Stimulated activated memory B cell treated with anti-CD40 and anti-IgM and Interleukin-4, amounts not matched to agents 10 μg/mL and 1 μg/mL and 100 μg/mL, for 72 hours (primary cell): ENCODE results near the gene PTPRJ.
A peak's percentile ranks its signal among the peaks of the same experiment; 100 is the strongest.

Experiments used
- ATAC-seq: fragments of 150-1000 bp; cut with Tn5 transposase; 2 replicates; pipeline ENCODE4 v1.10.0; 2021
- H3K27ac Mint-ChIP-seq: one replicate; pipeline ENCODE4 v1.8.0; 2022; ENCODE audit warnings: mild to moderate bottlenecking, mixed read lengths
- H3K27me3 Mint-ChIP-seq: one replicate; pipeline ENCODE4 v1.8.0; 2022; ENCODE audit warnings: mixed read lengths
- H3K36me3 Mint-ChIP-seq: one replicate; pipeline ENCODE4 v1.8.0; 2022; ENCODE audit warnings: mixed read lengths
- H3K4me1 Mint-ChIP-seq: one replicate; pipeline ENCODE4 v1.8.0; 2022; ENCODE audit warnings: mixed read lengths
- H3K4me3 Mint-ChIP-seq: one replicate; pipeline ENCODE4 v1.8.0; 2022; ENCODE audit warnings: mild to moderate bottlenecking, moderate library complexity, mixed read lengths
- H3K9me3 Mint-ChIP-seq: one replicate; pipeline ENCODE4 v1.8.0; 2022; ENCODE audit warnings: mixed read lengths

Gene PTPRJ

GRCh38 chr11:47983464-47984397, 3.4 kb downstream of the PTPRJ start:
- no peak for ATAC-seq
- Mint-ChIP-seq H3K27ac (peak overlapping the region; percentile 65), H3K36me3 (peaks cover 9% of the 10 kb centered on the region)

GRCh38 chr11:47986219-47986618, 5.9 kb downstream of the PTPRJ start:
- H3K36me3 Mint-ChIP-seq, result peaks cover 9% of the 10 kb centered on the region
- ATAC-seq, result no peak
- peak overlapping the region; percentile 73 for H3K27ac Mint-ChIP-seq
- H3K27me3 Mint-ChIP-seq, result no peaks in the 10 kb centered on the region
- H3K4me1 Mint-ChIP-seq, result peaks cover 71% of the 10 kb centered on the region
- H3K4me3 Mint-ChIP-seq, result no peak overlapping the region
- no peaks in the 10 kb centered on the region for H3K9me3 Mint-ChIP-seq

More at GRCh38 chr11:47983464-47984397, 3.4 kb downstream of the PTPRJ start:
- no peaks in the 10 kb centered on the region for H3K27me3 Mint-ChIP-seq
- peaks cover 57% of the 10 kb centered on the region for H3K4me1 Mint-ChIP-seq
- H3K4me3 Mint-ChIP-seq, result peak overlapping the region; percentile 48
- no peaks in the 10 kb centered on the region for H3K9me3 Mint-ChIP-seq

- Mint-ChIP-seq H3K9me3 (no peaks in the 10 kb centered on the region), H3K27me3 (no peaks in the 10 kb centered on the region), H3K4me1 (peaks cover 74% of the 10 kb centered on the region), H3K4me3 (no peak overlapping the region), H3K27ac (peak overlapping the region; percentile 73), H3K36me3 (peaks cover 9% of the 10 kb centered on the region)
- ATAC-seq, result no peak
Measured at GRCh38 chr11:47986742-47987141, 6.4 kb downstream of the PTPRJ start.

DNA sequence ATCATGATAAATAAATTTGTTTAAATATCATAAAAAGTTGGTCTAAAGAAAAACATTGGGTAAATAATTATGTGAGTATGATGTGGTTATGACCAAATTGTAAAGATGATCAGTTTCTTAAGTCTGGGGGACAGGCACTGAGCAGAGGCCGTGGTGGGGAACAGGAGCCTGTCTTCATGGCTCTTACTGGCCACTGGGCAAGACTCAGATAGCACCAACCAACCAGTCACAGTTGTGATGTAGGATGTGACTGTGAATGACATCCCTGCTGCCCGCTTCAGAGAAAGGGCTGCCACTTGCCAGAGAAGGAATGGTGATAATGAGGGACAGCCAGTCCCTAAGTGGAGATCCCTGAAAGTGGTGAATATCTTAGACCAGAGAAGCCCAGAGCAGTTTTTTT, 7.0 kb downstream of the PTPRJ start:
- H3K36me3 Mint-ChIP-seq, result peaks cover 9% of the 10 kb centered on the region
- H3K27ac Mint-ChIP-seq, result peak overlapping the region; percentile 73
- peaks cover 69% of the 10 kb centered on the region for H3K4me1 Mint-ChIP-seq
- no peaks in the 10 kb centered on the region for H3K9me3 Mint-ChIP-seq
- ATAC-seq, result peak; percentile 78
- H3K27me3 Mint-ChIP-seq, result no peaks in the 10 kb centered on the region
- H3K4me3 Mint-ChIP-seq, result peak overlapping the region; percentile 52

DNA sequence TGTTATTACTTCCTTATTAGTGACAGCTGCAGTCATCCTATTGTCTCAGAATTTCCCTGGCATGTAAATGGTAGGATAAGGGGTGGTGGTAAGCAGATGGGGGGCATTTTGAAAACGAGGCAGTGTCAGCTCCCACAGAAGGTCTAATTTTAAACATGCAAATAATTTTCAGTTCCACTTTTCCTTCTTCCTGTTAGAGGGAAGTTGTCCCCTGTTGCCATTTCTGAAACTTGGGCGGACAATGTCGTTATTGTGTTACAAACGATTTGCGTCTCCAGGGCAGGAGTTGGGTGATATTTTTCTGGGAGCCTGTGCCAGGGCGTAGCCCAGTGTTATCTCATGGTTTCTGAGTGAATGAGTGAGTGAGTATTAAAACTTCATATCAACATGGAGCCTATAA, 7.4 kb downstream of the PTPRJ start:
- H3K27ac Mint-ChIP-seq, result peak overlapping the region; percentile 73
- H3K4me3 Mint-ChIP-seq, result peak overlapping the region; percentile 52
- H3K27me3 Mint-ChIP-seq, result no peaks in the 10 kb centered on the region
- H3K36me3 Mint-ChIP-seq, result peaks cover 7% of the 10 kb centered on the region
- peak; percentile 31 for ATAC-seq
- no peaks in the 10 kb centered on the region for H3K9me3 Mint-ChIP-seq
- H3K4me1 Mint-ChIP-seq, result peaks cover 70% of the 10 kb centered on the region

DNA sequence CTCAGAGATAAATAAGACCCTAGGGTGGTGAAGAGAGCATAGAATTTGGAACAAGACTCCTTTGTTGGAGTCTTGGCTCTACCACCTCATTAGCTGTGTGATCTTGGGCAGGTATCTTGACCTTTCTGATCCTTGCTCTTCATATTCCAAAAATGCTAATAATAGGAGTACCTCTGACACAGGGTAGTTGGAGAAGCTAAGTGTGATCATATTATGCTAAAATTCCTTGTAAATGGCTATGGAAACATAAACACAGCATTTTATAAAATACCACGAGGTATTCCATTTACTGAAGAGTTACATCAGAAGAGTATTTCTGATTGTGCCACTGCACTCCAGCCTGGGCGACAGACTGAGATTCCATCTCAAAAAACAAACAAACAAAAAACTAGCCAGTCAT, 9.4 kb downstream of the PTPRJ start:
- Mint-ChIP-seq H3K4me1 (peaks cover 58% of the 10 kb centered on the region), H3K9me3 (no peaks in the 10 kb centered on the region), H3K27me3 (no peaks in the 10 kb centered on the region), H3K27ac (peak overlapping the region; percentile 87), H3K36me3 (no peaks in the 10 kb centered on the region), H3K4me3 (no peak overlapping the region)
- ATAC-seq, result no peak

DNA sequence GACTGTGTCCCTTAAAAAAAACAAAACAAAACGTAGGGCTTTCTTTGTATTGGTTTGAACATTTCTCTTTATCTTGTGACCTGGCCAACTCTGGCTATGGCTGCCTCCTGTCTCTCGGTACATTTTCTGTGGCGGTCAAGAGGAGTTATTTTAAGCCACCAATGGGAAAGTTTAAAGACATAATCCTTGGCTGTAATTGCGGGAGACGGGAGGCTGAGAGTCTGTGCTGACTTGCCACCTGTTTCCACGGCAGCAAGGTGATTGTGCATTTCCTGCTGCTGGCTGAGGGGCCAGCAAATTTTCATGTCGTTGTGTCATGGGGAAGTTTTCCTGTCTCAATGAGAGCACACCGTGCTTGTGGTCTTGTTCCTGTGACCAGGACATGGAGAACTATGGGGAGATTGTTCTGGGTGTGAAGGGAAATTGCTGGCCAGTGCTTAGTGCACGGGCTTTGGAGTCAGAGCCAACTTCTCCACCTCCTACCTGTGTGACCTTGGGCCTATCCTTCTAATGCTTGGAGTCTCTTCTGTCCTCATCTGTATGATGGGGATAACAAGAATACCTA, 11.0 kb downstream of the PTPRJ start:
- Mint-ChIP-seq H3K27me3 (no peaks in the 10 kb centered on the region), H3K36me3 (no peaks in the 10 kb centered on the region), H3K4me3 (peak overlapping the region; percentile 60), H3K9me3 (no peaks in the 10 kb centered on the region), H3K4me1 (peaks cover 66% of the 10 kb centered on the region), H3K27ac (peak overlapping the region; percentile 87)
- ATAC-seq, result no peak

DNA sequence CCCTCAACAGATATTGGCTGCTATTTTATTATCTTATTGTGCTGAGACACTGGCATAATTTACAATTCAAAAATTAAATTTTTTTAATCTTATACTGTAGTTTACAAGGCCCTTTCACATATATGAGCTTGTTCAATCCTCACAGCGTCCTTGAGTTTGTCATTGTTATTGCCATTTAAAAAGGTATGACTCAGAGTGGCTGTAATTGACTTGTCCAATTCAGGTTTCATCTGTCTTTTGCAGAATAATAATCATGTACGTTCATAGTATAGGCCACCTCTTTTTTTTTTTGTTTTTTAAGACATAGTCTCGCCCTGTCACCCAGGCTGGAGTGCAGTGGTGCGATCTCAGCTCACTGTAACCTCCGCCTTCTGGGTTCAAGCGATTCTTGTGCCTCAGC, 11.5 kb downstream of the PTPRJ start:
- Mint-ChIP-seq H3K36me3 (no peaks in the 10 kb centered on the region), H3K9me3 (no peaks in the 10 kb centered on the region), H3K27ac (peak overlapping the region; percentile 87), H3K4me3 (no peak overlapping the region), H3K27me3 (no peaks in the 10 kb centered on the region), H3K4me1 (peaks cover 66% of the 10 kb centered on the region)
- ATAC-seq, result no peak

- Mint-ChIP-seq H3K27ac (peak overlapping the region; percentile 87), H3K36me3 (no peaks in the 10 kb centered on the region), H3K4me1 (peaks cover 63% of the 10 kb centered on the region)
Measured at GRCh38 chr11:47992959-47993820, 12.8 kb downstream of the PTPRJ start.

DNA sequence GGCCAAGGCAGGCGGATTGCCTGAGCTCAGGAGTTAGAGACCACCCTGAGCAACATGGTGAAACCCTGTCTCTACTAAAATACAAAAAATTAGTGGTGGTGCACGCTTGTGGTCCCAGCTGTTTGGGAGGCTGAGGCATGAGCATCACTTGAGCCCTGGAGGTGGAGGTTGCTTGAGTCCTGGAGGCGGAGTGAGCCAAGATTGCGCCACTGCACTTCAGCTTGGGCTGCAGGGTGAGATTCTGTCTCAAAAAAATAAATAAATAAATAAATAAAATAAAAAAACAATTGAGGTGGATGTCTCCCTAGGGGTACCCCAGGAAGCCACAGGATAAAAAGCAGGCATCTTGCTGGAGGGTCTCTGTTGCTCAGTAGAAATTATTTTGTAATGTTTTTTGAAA, 14.1 kb downstream of the PTPRJ start:
- no peaks in the 10 kb centered on the region for H3K9me3 Mint-ChIP-seq
- H3K27me3 Mint-ChIP-seq, result no peaks in the 10 kb centered on the region
- peaks cover 67% of the 10 kb centered on the region for H3K4me1 Mint-ChIP-seq
- no peak for ATAC-seq
- no peak overlapping the region for H3K27ac Mint-ChIP-seq
- H3K4me3 Mint-ChIP-seq, result no peak overlapping the region
- H3K36me3 Mint-ChIP-seq, result no peaks in the 10 kb centered on the region

More at GRCh38 chr11:47992959-47993820, 12.8 kb downstream of the PTPRJ start:
- no peak for ATAC-seq
- Mint-ChIP-seq H3K4me3 (no peak overlapping the region), H3K9me3 (no peaks in the 10 kb centered on the region), H3K27me3 (no peaks in the 10 kb centered on the region)

- Mint-ChIP-seq H3K4me3 (no peak overlapping the region), H3K36me3 (no peaks in the 10 kb centered on the region), H3K4me1 (peaks cover 70% of the 10 kb centered on the region), H3K9me3 (no peaks in the 10 kb centered on the region), H3K27me3 (no peaks in the 10 kb centered on the region), H3K27ac (peak overlapping the region; percentile 49)
- no peak for ATAC-seq
Measured at GRCh38 chr11:47995360-47995769, 15.0 kb downstream of the PTPRJ start.

GRCh38 chr11:47997063-47998053, 17.0 kb downstream of the PTPRJ start:
- peaks cover 75% of the 10 kb centered on the region for H3K4me1 Mint-ChIP-seq
- no peaks in the 10 kb centered on the region for H3K27me3 Mint-ChIP-seq
- peak overlapping the region; percentile 44 for H3K27ac Mint-ChIP-seq
- H3K9me3 Mint-ChIP-seq, result no peaks in the 10 kb centered on the region
- no peak overlapping the region for H3K4me3 Mint-ChIP-seq
- no peak for ATAC-seq
- no peaks in the 10 kb centered on the region for H3K36me3 Mint-ChIP-seq

- Mint-ChIP-seq H3K9me3 (no peaks in the 10 kb centered on the region), H3K27ac (peak overlapping the region; percentile 90), H3K4me3 (no peak overlapping the region), H3K27me3 (no peaks in the 10 kb centered on the region), H3K36me3 (no peaks in the 10 kb centered on the region), H3K4me1 (peaks cover 73% of the 10 kb centered on the region)
- ATAC-seq, result no peak
Measured at GRCh38 chr11:47998345-47998732, 18.0 kb downstream of the PTPRJ start.

GRCh38 chr11:47998733-47999359, 18.5 kb downstream of the PTPRJ start:
- Mint-ChIP-seq H3K36me3 (no peaks in the 10 kb centered on the region), H3K4me1 (peaks cover 73% of the 10 kb centered on the region), H3K27me3 (no peaks in the 10 kb centered on the region), H3K4me3 (no peak overlapping the region), H3K27ac (peak overlapping the region; percentile 90), H3K9me3 (no peaks in the 10 kb centered on the region)
- no peak for ATAC-seq
